ENCODE measurements around the gene CCDC74B. TPM values are rescaled to one million over a fixed set of nuclear protein-coding genes. Genes with fewer than 3 reads are reported as not detected.
A peak's percentile ranks its signal among the peaks of the same experiment; 100 is the strongest.
"Not testable (repeated sequence)": the region's sequence is repeated elsewhere in the genome, so short reads cannot be mapped to it uniquely, and the experiment has no call there.

The CCDC74B gene
- total and polyA plus RNA-seq, 9 donors = 0.76 to 2.2 (median 1.2) TPM

DNA sequence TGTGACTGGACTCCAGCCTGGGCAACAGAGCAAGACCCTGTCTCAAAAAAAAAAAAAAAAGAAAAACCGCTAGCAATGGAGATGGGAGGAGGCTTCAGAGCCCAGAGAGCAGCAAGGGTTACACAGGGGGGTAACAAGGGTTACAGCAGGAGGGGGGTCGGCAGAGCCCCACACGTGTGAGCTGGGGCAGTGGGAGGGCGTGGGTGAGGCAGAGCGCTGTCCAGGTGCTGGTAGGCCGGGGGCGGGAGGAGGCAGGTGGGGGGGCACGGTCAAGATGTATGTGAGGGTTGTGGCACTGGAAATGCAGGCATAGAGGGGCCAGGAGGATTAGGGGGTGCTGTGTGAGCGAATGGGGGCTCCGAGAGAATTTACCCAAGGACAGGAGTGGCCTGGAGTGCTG is 40.5 kb upstream of the CCDC74B start:
- H3K27ac ChIP-seq (ENCODE audit: low read length) = no peak overlapping the region
- H3K4me3 ChIP-seq (ENCODE audit: low read length) = no peak overlapping the region
- no peaks in the 10 kb centered on the region for H3K9me3 ChIP-seq (replicated peaks; ENCODE audit: control insufficient read depth, low read depth, low read length)
- H3K4me1 ChIP-seq (ENCODE audit: control insufficient read depth, insufficient read depth, low read length) = peaks cover 9% of the 10 kb centered on the region
- no peak for DNase-seq
- no peaks in the 10 kb centered on the region for H3K27me3 ChIP-seq (ENCODE audit: control insufficient read depth, insufficient read depth, low read length)
- 78% methylated on average over 10 of the region's 10 CpGs for WGBS (ENCODE audit: insufficient coverage)
- peaks cover 17% of the 10 kb centered on the region for H3K36me3 ChIP-seq (ENCODE audit: control insufficient read depth, insufficient read depth, low read length)

DNA sequence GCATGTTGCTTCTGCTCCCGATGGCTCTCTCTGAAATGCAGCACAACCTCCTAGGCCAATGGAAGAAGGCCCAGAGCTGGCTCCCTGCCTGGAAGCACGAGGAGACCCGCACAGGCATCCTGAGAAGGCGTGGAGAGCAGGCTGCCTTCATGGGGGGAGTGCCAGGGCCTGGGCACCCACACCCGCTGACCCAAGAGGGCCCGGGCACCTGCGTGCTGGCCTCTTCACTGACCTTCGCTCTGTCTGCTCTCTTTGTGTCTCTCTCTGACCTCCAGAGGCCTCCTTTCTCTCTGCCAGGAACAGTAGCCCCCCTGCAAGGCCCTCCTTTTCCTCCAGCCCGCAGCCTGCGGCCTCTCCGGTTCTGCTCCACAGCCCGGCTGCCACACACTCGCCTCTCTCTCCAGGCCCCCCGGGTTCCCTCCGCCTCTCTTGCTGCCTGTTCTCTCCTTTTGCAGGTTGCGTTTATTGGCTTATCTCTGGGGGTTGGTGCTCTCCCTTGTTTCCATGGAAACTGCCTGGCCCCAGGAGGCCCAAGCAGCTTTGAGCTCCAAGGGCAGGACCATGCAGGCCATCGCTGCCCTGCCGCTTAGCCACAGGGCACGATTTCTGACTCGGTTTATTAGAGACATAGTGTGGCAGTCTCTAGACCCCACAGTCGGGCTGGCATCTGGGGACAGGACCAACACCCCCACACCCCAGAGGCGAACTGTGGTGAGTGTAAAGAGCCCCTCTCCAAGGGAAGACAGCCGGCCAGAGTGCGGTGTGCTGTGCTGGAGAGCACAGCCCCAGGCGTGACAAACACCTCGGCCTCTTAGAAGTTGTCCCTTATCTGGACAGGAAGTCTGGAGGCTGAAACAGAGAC is 38.8 kb upstream of the CCDC74B start:
- peak; percentile 65 for DNase-seq
- WGBS (ENCODE audit: insufficient coverage) = 41% methylated on average over 15 of the region's 26 CpGs
- no peaks in the 10 kb centered on the region for H3K9me3 ChIP-seq (replicated peaks; ENCODE audit: control insufficient read depth, low read depth, low read length)
- H3K36me3 ChIP-seq (ENCODE audit: control insufficient read depth, insufficient read depth, low read length) = peaks cover 17% of the 10 kb centered on the region
- peaks cover 13% of the 10 kb centered on the region for H3K4me1 ChIP-seq (ENCODE audit: control insufficient read depth, insufficient read depth, low read length)
- no peaks in the 10 kb centered on the region for H3K27me3 ChIP-seq (ENCODE audit: control insufficient read depth, insufficient read depth, low read length)
- no peak overlapping the region for H3K27ac ChIP-seq (ENCODE audit: low read length)
- no peak overlapping the region for H3K4me3 ChIP-seq (ENCODE audit: low read length)

DNA sequence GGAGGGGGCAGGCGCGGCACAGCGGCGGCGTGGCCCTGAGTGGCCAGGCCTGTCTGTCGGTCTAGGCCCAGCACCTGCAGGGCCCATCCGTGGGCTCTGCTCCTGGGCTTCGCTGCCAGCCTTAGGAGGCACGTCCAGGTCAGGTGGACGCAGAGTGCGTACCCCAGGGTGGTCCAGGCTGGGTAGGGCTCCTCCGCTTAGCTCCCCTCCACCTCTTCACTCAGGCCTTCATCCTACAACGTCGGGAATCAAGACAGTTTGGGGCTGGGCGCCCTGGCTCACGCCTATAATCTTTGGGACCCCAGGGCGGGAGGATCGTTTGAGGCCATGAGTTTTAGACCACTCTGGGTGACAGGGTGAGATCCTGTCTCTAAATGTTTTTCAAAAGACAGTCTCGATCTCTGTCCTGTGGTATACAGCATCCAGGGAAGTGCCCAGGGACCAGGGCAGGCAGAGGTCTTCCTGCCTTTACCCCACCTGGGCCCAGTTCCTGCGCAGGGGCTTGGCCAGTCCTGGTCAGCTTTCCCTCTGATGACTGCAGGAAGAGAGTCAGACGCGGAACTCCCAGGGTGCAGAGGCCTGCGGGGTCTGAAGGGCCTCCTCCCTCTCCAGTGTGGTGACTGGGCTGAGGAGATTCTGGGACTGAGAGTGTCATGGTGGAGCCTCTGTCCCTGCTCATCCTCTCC is 38.1 kb upstream of the CCDC74B start:
- not testable (repeated sequence) for H3K27ac ChIP-seq (ENCODE audit: low read length); DNase-seq; H3K9me3 ChIP-seq (replicated peaks; ENCODE audit: control insufficient read depth, low read depth, low read length); H3K27me3 ChIP-seq (ENCODE audit: control insufficient read depth, insufficient read depth, low read length)
- 19% methylated on average over 8 of the region's 23 CpGs for WGBS (ENCODE audit: insufficient coverage)
- H3K4me3 ChIP-seq (ENCODE audit: low read length) = peak overlapping the region; percentile 40
- peaks cover 13% of the 10 kb centered on the region for H3K36me3 ChIP-seq (ENCODE audit: control insufficient read depth, insufficient read depth, low read length)
- H3K4me1 ChIP-seq (ENCODE audit: control insufficient read depth, insufficient read depth, low read length) = peaks cover 13% of the 10 kb centered on the region

DNA sequence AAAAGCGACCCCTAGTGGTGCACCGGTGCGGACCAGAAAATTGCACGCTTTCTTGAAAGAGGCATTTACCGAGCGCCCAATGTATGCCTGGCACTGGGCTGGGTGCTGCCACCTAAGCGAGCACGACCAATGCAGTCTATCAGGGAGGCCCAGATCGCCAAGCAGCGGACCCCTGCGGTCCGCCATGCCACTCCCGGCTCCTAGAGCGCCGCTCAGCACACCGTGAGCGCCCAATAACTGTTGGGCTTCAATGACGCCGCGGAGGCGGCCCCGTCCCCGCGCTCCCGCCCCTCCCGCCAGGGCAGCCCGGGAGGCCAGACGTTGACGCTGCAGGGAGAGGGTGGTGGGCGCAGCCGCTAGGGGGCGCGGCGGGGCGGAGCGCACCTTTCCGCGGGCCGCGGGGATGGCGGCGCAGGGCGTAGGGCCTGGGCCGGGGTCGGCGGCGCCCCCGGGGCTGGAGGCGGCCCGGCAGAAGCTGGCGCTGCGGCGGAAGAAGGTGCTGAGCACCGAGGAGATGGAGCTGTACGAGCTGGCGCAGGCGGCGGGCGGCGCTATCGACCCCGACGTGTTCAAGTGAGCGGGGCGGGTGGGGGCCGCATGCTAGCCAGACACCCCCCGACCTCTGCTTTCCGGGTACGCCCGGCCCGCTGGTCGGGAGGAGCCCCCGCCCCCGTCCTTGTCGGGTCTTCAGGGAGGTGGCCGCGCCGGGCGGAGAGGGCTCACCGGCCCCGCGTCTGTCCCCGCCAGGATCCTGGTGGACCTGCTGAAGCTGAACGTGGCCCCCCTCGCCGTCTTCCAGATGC is 37.2 kb upstream of the CCDC74B start, which contains the start of gene MZT2B:
Gene MZT2B (plus strand): TSS at position 383 of the 803 bp plus-strand sequence. CDS start 21 bp downstream, at position 404.
- WGBS (ENCODE audit: insufficient coverage) = under 1% methylated on average over 68 of the region's 86 CpGs
- peak; percentile 93 for DNase-seq
- not testable (repeated sequence) for H3K9me3 ChIP-seq (replicated peaks; ENCODE audit: control insufficient read depth, low read depth, low read length); H3K27me3 ChIP-seq (ENCODE audit: control insufficient read depth, insufficient read depth, low read length)
- Histone ChIP-seq H3K4me3 (ENCODE audit: low read length) (peak within 1 kb of the TSS; percentile 89), H3K27ac (ENCODE audit: low read length) (peak within 1 kb of the TSS; percentile 90), H3K4me1 (ENCODE audit: control insufficient read depth, insufficient read depth, low read length) (peaks cover 13% of the 10 kb centered on the region), H3K36me3 (ENCODE audit: control insufficient read depth, insufficient read depth, low read length) (peaks cover 13% of the 10 kb centered on the region)

DNA sequence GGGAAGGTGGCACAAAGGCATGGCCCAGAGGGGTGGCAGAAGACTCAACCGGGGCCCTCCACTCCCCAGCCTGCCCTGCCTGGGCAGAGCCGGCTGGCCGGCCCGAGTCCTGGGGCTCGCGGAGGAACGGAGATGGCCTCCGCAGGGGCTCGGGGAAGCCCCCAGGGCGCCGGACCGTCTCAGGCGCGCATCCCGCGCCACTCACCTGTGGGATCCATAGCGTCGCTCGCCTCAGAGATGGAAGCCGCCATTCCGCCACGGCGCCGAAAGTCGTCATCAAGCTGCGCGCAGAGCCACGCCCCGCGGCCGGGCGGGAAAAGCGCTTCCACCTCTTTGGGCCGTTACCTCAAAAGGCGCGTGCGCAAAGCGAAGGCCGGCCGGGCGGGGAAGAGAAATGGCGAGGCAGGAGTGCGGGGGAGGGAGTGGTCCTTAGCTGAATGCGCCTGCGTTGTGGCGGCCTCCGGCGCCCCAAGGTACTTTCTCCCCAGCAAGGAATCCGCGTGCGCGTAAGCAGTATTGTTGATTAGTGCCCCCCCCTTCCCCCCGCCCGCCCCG is 36.5 kb upstream of the CCDC74B start, which contains the start of gene SMPD4:
Gene SMPD4 (minus strand): TSS at position 278 of the 555 bp plus-strand sequence. CDS start 5,010 bp downstream, outside the sequence.
- Histone ChIP-seq H3K36me3 (ENCODE audit: control insufficient read depth, insufficient read depth, low read length) (peaks cover 16% of the 10 kb centered on the region), H3K27ac (ENCODE audit: low read length) (peak within 1 kb of the TSS; percentile 90), H3K27me3 (ENCODE audit: control insufficient read depth, insufficient read depth, low read length) (no peaks in the 10 kb centered on the region), H3K9me3 (replicated peaks; ENCODE audit: control insufficient read depth, low read depth, low read length) (no peaks in the 10 kb centered on the region), H3K4me3 (ENCODE audit: low read length) (peak within 1 kb of the TSS; percentile 89), H3K4me1 (ENCODE audit: control insufficient read depth, insufficient read depth, low read length) (peaks cover 13% of the 10 kb centered on the region)
- peak; percentile 99 for DNase-seq
- WGBS (ENCODE audit: insufficient coverage) = under 1% methylated on average over 40 of the region's 55 CpGs

DNA sequence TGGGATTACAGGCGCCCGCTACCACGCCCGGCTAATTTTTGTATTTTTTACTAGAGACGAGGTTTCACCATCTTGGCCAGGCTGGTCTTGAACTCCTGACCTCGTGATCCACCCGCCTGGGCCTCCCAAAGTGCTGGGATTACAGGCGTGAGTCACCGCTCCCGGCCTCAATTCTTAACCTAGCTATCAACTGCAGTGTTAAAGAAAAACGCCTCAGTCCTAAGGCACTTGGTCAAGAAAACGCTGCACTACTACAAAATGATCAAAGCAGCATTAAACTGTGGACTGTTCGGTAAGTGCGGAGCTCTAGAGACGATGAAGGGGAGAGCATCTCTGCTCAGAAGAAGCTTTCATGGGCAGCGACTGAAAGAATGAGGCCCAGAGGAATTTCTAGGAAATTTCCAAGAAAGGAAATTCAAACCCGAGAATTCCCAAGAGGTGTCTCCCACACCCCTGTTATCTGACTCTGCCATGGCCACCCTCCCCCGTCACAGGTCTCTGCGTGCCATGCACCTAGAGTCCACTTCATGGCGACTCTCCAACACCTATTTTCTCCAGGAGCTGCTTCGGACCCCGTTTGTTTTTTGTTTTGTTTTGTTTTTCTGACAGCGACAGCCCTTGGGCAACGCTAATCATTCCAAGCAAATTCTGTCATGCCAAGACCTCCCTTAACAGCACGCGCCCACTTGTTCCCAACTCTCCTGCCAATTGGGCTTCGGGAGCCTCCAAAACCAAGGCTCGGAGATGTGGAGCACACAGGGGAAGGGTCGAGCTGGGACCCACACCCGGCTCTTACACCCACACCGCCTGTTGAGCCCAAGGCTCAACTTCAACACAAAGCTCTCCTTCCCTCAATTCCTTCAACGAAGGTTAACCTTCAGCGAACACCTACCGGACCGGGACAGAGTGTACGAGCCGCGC is 35.8 kb upstream of the CCDC74B start:
- 21% methylated on average over 29 of the region's 38 CpGs for WGBS (ENCODE audit: insufficient coverage)
- peaks cover 13% of the 10 kb centered on the region for H3K4me1 ChIP-seq (ENCODE audit: control insufficient read depth, insufficient read depth, low read length)
- H3K27ac ChIP-seq (ENCODE audit: low read length) = peak overlapping the region; percentile 65
- H3K27me3 ChIP-seq (ENCODE audit: control insufficient read depth, insufficient read depth, low read length); DNase-seq; H3K9me3 ChIP-seq (replicated peaks; ENCODE audit: control insufficient read depth, low read depth, low read length): not testable (repeated sequence)
- H3K36me3 ChIP-seq (ENCODE audit: control insufficient read depth, insufficient read depth, low read length) = peaks cover 13% of the 10 kb centered on the region
- peak overlapping the region; percentile 89 for H3K4me3 ChIP-seq (ENCODE audit: low read length)

DNA sequence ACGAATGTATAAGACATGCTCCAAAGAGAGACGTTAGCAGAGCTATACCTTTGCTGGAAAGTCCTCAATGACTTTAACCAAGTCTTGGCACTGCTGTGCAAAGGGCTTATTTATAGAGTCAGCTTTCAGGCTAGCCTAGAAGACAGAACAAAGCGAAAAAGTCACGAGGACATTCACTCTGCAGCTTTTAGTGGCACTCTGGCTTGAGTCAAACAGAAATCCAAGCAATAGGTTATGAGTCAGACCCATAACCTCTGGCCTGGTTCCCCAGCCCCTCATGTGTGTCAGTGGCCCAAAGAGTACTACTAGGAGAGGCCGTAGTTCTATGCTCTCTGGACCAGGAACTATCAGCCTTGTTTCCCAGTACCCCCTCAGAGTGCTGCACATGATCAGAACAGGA is 30.0 kb upstream of the CCDC74B start:
- H3K4me1 ChIP-seq (ENCODE audit: control insufficient read depth, insufficient read depth, low read length); H3K27me3 ChIP-seq (ENCODE audit: control insufficient read depth, insufficient read depth, low read length); H3K4me3 ChIP-seq (ENCODE audit: low read length); H3K9me3 ChIP-seq (replicated peaks; ENCODE audit: control insufficient read depth, low read depth, low read length); DNase-seq; H3K27ac ChIP-seq (ENCODE audit: low read length): not testable (repeated sequence)
- 100% methylated on average over 4 of the region's 5 CpGs for WGBS (ENCODE audit: insufficient coverage)
- peaks cover 34% of the 10 kb centered on the region for H3K36me3 ChIP-seq (ENCODE audit: control insufficient read depth, insufficient read depth, low read length)

DNA sequence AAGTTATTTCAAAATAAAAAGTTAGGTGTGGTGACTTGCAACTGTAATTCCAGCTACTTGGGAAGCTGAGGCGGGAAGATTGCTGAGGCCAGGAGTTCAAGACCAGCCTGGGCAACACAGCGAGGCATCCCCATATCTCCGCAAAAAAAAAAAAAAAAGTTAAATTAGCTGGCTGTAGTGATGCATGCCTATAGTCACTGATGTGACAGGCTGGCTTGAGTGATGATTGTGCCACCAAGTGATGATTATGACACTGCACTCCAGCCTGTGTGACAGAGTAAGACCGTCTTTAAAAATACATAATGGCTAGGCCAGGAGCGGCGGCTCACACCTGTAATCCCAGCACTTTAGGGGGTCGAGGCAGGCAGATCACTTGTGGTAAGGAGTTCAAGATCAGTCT is 25.0 kb upstream of the CCDC74B start:
- WGBS (ENCODE audit: insufficient coverage) = 90% methylated on average over 4 of the region's 7 CpGs
- Histone ChIP-seq H3K9me3 (replicated peaks; ENCODE audit: control insufficient read depth, low read depth, low read length) (no peaks in the 10 kb centered on the region), H3K27ac (ENCODE audit: low read length) (no peak overlapping the region), H3K27me3 (ENCODE audit: control insufficient read depth, insufficient read depth, low read length) (no peaks in the 10 kb centered on the region), H3K4me1 (ENCODE audit: control insufficient read depth, insufficient read depth, low read length) (no peaks in the 10 kb centered on the region), H3K36me3 (ENCODE audit: control insufficient read depth, insufficient read depth, low read length) (peaks cover 57% of the 10 kb centered on the region), H3K4me3 (ENCODE audit: low read length) (no peak overlapping the region)
- no peak for DNase-seq

DNA sequence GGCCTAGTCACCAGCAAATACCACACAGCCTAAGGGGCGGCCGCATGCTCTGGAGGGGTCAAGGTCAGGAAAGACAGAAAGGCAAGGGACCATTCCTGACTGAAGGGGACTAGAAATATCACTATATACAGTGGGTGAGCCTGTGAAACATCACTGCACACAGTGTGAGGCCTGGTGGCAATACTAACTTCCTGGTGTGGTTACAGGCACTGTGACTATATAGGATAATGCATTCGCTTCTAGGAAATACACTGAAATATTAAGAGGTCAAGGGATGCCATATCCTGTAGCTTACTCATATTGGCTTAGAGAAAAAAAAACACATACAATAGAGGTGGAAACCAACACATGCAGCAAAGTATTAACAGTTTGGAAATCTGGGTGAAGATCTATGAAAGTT is 24.3 kb upstream of the CCDC74B start:
- not testable (repeated sequence) for DNase-seq; H3K9me3 ChIP-seq (replicated peaks; ENCODE audit: control insufficient read depth, low read depth, low read length); H3K27me3 ChIP-seq (ENCODE audit: control insufficient read depth, insufficient read depth, low read length); H3K27ac ChIP-seq (ENCODE audit: low read length); H3K4me1 ChIP-seq (ENCODE audit: control insufficient read depth, insufficient read depth, low read length); H3K4me3 ChIP-seq (ENCODE audit: low read length)
- WGBS (ENCODE audit: insufficient coverage) = no CpG with 5 or more reads among the region's 3 CpGs
- peaks cover 54% of the 10 kb centered on the region for H3K36me3 ChIP-seq (ENCODE audit: control insufficient read depth, insufficient read depth, low read length)

Measured in muscle of leg (tissue), 11 donors.